ENCODE results near the gene HIGD1A. TPM values are rescaled to one million over a fixed set of nuclear protein-coding genes. Genes with fewer than 3 reads are reported as not detected.

The HIGD1A gene
- total and polyA plus RNA-seq, 2 experiments from 2014 or later: 102 to 144 TPM

DNA sequence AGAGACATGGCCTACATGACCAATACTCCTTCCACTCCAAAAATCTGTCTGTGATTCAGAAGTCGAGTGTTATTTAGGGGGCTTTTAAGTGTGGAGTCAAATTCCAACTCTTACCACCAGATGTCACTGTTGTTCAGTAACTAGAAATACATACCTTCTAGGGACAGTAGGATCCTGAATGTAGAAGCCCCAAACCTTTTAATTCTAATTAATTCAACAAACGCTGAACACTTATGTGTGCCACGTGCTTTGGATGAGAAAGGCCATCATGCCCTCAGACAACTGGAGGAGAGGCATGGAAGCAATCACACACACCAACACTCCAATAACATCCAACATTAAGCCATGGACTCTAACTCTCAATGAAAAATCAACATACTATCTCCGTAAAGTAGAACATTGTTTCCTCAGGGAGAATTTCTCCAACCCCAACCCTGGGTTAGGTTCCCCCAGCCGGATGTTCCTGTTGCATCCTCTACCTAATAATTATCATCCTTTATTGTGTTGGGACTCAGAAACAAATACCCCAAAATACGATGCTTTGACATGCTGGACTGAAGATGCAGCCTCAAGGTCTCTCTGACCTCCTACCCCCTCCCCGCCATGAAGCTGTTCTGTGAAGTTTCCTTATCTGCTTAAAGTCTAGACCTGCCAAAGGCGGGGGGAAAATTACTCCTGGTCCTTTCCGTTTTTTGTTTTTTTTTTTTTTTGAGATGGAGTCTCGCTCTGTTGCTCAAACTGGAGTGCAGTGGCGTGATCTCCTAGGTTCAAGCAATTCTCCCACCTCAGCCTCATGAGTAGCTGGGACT lies 23.2 kb downstream of the HIGD1A start:
- no peaks in the 10 kb centered on the region for H3K27me3 ChIP-seq (ENCODE audit: insufficient read depth)
- no peak overlapping the region for H2AFZ ChIP-seq
- Mint-ChIP-seq H3K9me3 (no peaks in the 10 kb centered on the region; the same call in 2 of the 3 replicates), H3K27me3 (ENCODE audit: insufficient read depth, low read depth, poor library complexity) (peaks cover 2% of the 10 kb centered on the region), H3K4me1 (no peaks in the 10 kb centered on the region; the same call in 2 of the 3 replicates), H3K4me3 (no peak overlapping the region), H3K27ac (peak overlapping the region; percentile 85), H3K36me3 (ENCODE audit: low read depth) (peaks cover 25% of the 10 kb centered on the region; the same call in 2 of the 3 replicates)
- H3K4me2 ChIP-seq: no peak overlapping the region
- no peaks in the 10 kb centered on the region for H3F3A ChIP-seq (replicated peaks; ENCODE audit: low read depth)
- no peaks in the 10 kb centered on the region for H3K9me2 ChIP-seq (ENCODE audit: insufficient read depth)
- H4K20me1 ChIP-seq (replicated peaks; ENCODE audit: insufficient read depth): peaks cover 5% of the 10 kb centered on the region; the same call in 1 of the 2 replicates
- TF ChIP-seq CREB1 (CRISPR knock-in tag; IDR thresholded peaks at IDR 0.05; ENCODE audit: low read depth) (no peak), JUNB (IDR thresholded peaks at IDR 0.05; ENCODE audit: unreplicated experiment) (no peak), EZH2 (IDR thresholded peaks at IDR 0.05; ENCODE audit: low read depth, unreplicated experiment) (no peak), STAT1 (IDR thresholded peaks at IDR 0.05; ENCODE audit: unreplicated experiment) (no peak), ZNF331 (CRISPR knock-in tag; IDR thresholded peaks at IDR 0.05; ENCODE audit: low read depth) (no peak)
- TF ChIP-seq, protein P1, sequence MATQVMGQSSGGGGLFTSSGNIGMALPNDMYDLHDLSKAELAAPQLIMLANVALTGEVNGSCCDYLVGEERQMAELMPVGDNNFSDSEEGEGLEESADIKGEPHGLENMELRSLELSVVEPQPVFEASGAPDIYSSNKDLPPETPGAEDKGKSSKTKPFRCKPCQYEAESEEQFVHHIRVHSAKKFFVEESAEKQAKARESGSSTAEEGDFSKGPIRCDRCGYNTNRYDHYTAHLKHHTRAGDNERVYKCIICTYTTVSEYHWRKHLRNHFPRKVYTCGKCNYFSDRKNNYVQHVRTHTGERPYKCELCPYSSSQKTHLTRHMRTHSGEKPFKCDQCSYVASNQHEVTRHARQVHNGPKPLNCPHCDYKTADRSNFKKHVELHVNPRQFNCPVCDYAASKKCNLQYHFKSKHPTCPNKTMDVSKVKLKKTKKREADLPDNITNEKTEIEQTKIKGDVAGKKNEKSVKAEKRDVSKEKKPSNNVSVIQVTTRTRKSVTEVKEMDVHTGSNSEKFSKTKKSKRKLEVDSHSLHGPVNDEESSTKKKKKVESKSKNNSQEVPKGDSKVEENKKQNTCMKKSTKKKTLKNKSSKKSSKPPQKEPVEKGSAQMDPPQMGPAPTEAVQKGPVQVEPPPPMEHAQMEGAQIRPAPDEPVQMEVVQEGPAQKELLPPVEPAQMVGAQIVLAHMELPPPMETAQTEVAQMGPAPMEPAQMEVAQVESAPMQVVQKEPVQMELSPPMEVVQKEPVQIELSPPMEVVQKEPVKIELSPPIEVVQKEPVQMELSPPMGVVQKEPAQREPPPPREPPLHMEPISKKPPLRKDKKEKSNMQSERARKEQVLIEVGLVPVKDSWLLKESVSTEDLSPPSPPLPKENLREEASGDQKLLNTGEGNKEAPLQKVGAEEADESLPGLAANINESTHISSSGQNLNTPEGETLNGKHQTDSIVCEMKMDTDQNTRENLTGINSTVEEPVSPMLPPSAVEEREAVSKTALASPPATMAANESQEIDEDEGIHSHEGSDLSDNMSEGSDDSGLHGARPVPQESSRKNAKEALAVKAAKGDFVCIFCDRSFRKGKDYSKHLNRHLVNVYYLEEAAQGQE (IDR thresholded peaks at IDR 0.05; ENCODE audit: unreplicated experiment): no peak
- TF ChIP-seq, protein P2, sequence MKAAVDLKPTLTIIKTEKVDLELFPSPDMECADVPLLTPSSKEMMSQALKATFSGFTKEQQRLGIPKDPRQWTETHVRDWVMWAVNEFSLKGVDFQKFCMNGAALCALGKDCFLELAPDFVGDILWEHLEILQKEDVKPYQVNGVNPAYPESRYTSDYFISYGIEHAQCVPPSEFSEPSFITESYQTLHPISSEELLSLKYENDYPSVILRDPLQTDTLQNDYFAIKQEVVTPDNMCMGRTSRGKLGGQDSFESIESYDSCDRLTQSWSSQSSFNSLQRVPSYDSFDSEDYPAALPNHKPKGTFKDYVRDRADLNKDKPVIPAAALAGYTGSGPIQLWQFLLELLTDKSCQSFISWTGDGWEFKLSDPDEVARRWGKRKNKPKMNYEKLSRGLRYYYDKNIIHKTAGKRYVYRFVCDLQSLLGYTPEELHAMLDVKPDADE (IDR thresholded peaks at IDR 0.05): no peak
- TF ChIP-seq, protein P3, sequence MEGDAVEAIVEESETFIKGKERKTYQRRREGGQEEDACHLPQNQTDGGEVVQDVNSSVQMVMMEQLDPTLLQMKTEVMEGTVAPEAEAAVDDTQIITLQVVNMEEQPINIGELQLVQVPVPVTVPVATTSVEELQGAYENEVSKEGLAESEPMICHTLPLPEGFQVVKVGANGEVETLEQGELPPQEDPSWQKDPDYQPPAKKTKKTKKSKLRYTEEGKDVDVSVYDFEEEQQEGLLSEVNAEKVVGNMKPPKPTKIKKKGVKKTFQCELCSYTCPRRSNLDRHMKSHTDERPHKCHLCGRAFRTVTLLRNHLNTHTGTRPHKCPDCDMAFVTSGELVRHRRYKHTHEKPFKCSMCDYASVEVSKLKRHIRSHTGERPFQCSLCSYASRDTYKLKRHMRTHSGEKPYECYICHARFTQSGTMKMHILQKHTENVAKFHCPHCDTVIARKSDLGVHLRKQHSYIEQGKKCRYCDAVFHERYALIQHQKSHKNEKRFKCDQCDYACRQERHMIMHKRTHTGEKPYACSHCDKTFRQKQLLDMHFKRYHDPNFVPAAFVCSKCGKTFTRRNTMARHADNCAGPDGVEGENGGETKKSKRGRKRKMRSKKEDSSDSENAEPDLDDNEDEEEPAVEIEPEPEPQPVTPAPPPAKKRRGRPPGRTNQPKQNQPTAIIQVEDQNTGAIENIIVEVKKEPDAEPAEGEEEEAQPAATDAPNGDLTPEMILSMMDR (conservative IDR thresholded peaks at IDR 0.05; ENCODE audit: low read depth in 2 of 2): peak; percentile 70 to 86
- H3K4me1 ChIP-seq (ENCODE audit: insufficient read depth): no peaks in the 10 kb centered on the region
- peak overlapping the region; percentile 4; the same call in 1 of the 2 replicates for H3K27ac ChIP-seq (ENCODE audit: low read depth)
- no peaks in the 10 kb centered on the region; the same call in 1 of the 2 replicates for H3K79me2 ChIP-seq (replicated peaks; ENCODE audit: insufficient read depth)
- H3K36me3 ChIP-seq (ENCODE audit: insufficient read depth): peaks cover 11% of the 10 kb centered on the region; the same call in 1 of the 2 replicates
- no peak overlapping the region for H3K4me3 ChIP-seq
- DNase-seq (ENCODE audit: low spot score): peak; percentile 88
- peak; percentile 86 for ATAC-seq
